Inflammatory macrophage treated with lipopolysaccharide for 4 hours (primary cell): ENCODE results near the gene TTC28.
"Not testable (repeated sequence)": the region's sequence is repeated elsewhere in the genome, so short reads cannot be mapped to it uniquely, and the experiment has no call there.

Experiments
- DNase-seq: peaks from one replicate; pipeline ENCODE4 v3.0.0-alpha.2; 2020

Gene TTC28

DNA sequence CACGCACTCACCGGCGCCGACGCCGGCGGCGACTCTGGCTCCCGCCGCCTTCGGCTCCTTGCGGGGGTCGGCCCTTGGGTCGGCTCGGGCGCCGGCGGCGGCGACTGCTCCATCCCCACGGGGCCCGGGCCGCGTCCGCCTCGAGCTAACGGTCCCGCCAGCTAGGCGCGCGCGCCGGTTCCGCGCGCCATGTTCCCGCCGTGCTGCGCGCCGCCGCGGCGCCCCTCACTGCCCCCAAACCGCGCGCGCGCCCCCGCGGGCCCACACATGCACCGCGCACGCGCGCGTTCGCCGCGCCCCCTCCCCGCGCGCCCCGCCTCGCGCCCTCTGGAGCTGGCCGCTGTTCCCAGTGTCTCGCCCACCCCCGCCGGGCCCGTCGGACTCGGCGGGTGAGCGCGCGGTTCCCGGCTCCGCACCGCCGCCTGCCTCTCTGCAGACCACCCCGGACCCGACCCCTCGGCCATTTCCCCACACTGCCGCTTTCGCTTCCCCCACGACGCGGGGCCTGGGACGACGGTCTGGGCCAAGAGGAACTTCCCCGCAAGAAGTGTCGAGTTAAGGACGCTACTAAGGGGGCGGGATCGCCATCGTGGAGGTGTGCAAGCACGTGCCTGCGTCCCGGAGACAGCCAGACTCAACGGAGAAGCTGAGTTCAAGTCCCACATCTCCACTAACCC lies at the start of gene TTC28:
Gene TTC28 (minus strand): TSS at position 230 of the 677 bp plus-strand sequence. CDS start 117 bp downstream, at position 113.
- DNase-seq = peak; percentile 56

GRCh38 chr22:28728621-28729313 lies 49.1 kb upstream of the TTC28 start:
- DNase-seq = peak; percentile 79

DNA sequence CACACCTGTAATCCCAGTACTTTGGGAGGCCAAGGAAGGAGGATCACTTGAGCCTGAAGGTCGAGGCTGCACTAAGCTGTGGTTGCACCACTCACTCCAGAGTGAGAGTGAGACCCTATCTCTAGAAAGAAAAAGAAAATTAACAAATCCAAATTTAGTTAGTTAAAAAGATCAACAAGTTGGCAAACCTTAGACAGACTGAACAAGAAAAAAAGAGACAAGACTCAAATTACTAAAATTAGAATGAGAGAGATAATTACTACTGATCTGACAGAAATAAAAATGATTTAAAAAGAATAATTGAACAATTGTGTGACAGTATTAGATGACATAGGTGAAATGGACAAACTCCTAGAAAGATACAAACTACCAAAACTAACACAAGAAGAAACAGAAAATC lies 48.4 kb upstream of the TTC28 start:
- no peak for DNase-seq

GRCh38 chr22:28718044-28718443 lies 38.4 kb upstream of the TTC28 start:
- DNase-seq = no peak

DNA sequence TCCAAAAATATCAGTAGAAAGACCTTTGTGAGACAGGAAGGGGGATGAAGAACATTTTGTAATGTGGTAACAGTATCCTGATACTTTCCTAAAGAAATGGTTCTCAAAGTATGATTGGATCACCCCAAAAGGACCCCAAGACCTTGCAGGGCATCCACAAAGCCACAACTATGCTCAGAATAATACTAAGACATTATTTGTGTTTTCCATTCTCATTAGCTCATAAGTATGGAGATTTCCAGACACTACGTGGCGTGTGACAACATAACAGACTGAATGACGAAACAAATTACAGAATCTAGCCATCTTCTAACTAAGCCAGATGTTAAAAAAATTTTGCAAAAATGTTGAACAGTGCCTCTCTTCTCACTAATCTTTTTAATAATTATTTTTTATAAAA lies 37.0 kb upstream of the TTC28 start:
- DNase-seq = peak; percentile 10

- DNase-seq = no peak
Measured at GRCh38 chr22:28715611-28716010, 36.0 kb upstream of the TTC28 start.

DNA sequence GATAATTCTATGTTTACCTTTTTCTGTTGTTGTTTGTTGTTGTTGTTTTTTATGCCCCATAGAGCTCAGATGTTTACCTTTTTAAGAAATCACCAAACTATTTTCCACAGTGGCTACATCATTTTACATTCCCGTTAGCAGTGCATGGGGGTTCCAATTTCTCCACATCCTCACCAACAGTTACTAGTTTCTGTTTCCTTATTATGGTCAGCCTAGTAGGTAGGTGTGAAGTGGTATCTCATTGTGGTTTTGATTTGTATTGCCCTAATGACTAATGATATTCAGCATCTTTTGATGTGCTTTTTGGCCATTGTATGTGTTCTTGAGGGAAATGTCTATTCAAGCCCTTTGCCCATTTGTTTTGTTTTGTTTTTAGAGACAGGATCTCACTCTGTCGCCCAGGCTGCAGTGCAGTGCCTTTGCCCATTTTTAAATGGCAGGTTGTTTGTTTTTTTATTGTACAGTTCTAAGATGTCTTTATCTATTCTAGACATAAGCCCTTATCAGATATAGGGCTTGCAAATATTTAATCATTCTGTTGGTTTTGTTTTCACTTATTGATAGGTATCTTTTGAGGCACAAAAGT lies 34.5 kb upstream of the TTC28 start:
- DNase-seq = peak; percentile 12

DNA sequence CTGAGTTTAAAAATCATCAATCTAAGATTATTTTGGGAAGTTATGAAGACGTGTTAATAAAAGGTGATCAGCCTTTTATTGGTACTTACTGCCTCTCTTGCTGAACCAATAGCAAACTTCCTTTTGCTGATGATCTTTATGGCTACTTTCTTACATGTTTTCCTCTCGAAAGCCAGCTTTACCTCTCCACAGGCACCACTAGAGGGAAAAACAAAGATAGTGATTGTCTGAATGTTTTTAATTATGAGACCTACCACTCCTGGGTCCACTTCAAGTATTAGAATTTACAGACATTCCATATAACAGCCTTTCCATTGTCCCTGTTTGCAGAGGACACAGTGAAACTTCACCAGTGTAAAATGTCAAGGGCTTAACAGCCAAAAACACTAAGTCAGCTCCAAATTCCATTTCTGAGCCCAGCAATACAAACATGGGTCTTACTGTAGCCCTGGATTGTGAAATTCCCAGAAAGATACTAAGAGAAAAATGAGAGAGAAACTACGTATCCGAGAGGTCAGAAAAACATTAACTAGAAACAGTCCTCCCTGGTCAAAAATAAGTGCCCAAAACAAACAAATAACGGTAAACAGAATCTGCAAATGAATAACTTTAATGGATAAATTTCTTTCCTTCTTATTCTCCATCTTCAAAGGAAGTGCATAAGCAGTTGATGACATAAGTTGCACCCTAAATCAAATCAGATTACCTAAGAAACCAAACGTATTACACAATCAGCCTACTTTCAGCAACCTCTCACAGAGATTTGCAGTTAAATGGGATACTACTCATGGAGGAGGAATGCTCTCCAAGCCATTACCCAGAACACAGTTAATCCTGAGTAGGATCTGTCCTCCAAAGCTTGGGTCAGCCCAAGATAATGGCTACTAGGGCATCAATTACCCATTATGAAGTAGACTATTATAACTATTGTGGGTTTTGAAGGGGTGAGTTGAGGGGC lies 32.5 kb upstream of the TTC28 start:
- peak; percentile 36 for DNase-seq

GRCh38 chr22:28711341-28711740 lies 31.7 kb upstream of the TTC28 start:
- DNase-seq = no peak

DNA sequence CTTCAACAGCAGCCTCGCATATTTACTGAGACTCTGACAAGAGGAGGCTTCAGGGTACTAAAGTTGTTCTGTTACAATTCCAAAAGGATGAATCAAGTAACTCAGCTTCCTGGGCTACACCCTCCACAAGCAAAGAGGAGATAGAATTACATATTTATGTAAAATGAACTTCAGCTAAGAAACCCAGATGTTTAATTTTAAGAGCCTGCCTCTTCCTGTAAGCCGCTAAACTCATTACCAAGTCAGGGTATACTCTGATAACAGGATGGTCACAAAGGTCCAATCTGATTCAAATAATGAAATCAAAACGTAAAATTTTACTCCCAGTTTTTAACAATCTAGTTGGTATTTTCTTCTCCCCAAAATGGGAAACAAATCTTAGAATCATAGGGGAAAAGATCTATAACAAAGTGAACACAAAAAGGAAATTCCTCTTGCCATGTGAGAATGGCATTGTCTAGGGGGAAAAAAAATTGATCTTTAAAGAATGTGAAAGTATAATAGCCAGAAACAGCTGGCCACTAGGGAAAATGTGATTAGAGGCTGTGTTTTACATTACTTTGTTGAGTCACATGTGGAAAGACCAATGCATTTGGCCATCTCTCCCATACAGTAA lies 31.0 kb upstream of the TTC28 start:
- no peak for DNase-seq

GRCh38 chr22:28710107-28710506 lies 30.5 kb upstream of the TTC28 start:
- no peak for DNase-seq

DNA sequence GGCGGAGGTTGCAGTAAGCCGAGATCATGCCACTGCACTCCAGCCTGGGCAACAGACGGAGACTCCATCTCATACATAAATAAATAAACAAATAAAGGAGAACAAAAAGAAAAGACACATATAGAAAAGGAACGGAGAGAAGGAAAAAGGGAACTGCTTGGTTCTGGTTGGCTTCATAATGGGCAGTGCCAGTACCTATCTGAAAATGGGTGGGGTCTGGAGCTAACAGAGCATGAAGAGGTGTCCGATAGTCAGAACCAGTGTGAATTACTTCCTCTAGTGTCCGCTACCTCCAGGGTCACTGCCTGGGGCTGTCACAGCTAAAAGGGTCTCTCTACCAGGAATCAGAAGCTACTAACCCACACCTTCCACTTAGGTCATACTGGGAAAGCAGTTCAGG lies 27.2 kb upstream of the TTC28 start:
- no peak for DNase-seq

DNA sequence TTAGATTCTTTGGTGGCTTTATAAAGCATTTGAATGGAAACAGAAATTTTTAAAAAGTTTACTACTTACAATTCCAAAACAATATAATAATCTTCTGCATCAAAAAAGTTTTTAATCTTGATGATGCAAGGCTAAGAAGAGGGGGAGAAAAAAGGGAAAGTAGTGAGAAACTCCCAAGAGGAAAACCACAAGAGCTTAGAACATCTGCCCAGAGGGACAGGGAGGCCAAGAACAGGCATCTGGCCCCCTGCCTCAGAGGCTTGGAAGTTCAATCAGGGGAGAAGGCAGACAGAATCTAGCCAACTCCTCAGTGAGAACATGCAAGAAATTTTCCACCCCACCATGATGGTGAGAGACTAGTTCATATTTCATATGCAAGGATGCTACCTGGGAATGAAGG lies 23.8 kb upstream of the TTC28 start:
- DNase-seq = no peak

DNA sequence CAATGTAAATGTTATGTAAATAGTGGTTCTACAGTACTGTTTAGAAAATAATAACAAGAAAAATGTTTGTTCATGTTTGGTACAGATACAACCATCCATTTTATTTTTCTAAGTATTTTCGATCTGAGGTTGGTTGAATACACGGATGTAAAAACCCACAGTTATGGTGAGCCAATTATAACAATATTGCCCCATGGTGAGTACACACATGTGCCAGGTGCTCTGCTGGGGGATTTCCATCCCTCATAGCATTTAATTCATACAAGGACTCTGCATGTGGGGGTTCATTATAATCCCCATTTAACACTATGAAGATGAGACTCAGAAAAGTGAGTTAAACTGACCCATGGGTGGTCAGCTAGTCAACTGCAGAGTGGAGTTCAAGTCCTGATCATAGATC lies 23.3 kb upstream of the TTC28 start:
- no peak for DNase-seq

- not testable (repeated sequence) for DNase-seq
Measured at GRCh38 chr22:28693041-28693760, 13.6 kb upstream of the TTC28 start.

DNA sequence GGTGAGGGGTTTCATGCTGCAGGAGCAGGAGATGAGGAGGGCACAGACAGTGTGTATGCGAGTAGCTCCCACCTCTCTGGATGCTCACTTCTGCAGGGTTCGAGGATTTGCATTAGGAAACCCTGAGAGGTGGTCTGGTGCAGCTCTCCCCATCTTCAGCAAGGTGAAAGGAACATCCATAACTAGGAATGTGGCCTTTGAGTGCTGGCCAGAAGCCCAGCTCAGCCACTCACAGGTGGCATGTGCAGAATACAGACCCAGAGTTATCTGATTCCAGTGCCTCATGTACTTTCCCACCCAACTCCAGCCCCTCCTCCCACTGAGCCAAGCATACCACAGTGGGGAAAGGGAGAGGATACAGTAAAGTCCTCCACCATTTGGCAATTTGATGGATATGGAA lies 10.2 kb upstream of the TTC28 start:
- DNase-seq = not testable (repeated sequence)

- DNase-seq = peak; percentile 12
Measured at GRCh38 chr22:28682966-28683365, 3.3 kb upstream of the TTC28 start.

DNA sequence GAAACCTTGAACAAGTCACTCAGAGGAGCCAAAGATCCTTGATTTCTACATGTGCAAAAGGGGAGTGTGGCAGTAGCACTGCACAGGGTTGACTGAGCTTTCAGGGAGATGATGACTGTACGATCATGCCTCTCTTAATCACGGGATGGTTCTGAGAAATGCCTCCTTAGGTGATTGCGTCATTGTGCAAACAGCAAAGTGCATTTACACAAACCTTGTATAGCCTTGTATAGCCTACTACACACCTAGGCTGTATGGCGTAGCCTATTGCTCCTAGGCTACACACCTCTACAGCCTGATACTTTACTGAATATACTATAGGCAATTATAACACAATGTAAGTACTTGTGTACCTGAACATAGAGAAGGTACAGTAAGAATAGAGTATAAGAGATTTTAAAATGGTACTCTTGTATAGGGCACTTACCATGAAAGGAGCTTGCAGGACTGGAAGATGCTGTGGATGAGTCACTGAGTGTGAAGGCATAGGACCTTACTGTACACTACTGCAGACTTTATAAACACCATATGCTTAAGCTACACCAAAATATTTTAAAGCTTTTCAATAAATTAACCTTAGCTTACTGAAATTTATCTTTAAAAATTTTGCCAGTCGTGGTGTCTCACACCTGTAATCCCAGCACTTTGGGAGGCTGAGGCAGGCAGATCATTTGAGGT lies 1.3 kb upstream of the TTC28 start:
- DNase-seq = peak; percentile 58

GRCh38 chr22:28678778-28679610 lies 646 bp downstream of the TTC28 start:
- peak; percentile 10 for DNase-seq

- DNase-seq = not testable (repeated sequence)
Measured at GRCh38 chr22:28678170-28678569, 1.5 kb downstream of the TTC28 start.
